GM12878 (cell line): Measurements from ENCODE around the gene EFHD1.

ENCODE experiments used
- CUX1 ChIP-seq: IDR thresholded peaks from 2 replicates; pipeline ENCODE4 v1.6.1; 2012; ENCODE audit warnings: improper control_type of control experiment, low read depth, low read length; ENCODE audit not compliant: insufficient replicate concordance
- E4F1 ChIP-seq: fragments of 450-650 bp; IDR thresholded peaks from 2 replicates; pipeline ENCODE4 v1.6.1; 2018; ENCODE audit warnings: borderline replicate concordance, mild to moderate bottlenecking; ENCODE audit not compliant: partially characterized antibody
- EZH2 ChIP-seq: IDR thresholded peaks from 2 replicates; pipeline ENCODE4 v1.6.1; 2012; ENCODE audit warnings: low read depth, mild to moderate bottlenecking, control low read depth, inconsistent platforms, low read length, borderline replicate concordance; ENCODE audit not compliant: control insufficient read depth
- NFXL1 ChIP-seq: fragments of 450-650 bp; IDR thresholded peaks from 2 replicates; pipeline ENCODE4 v1.6.1; 2017; ENCODE audit warnings: antibody characterized with exemption, mild to moderate bottlenecking, borderline replicate concordance
- NR2C2 ChIP-seq: IDR thresholded peaks from 2 replicates; pipeline ENCODE4 v1.6.1; 2011; ENCODE audit warnings: borderline replicate concordance, low read depth; ENCODE audit not compliant: control insufficient read depth, insufficient read length
- RFX5 ChIP-seq: IDR thresholded peaks from 2 replicates; pipeline ENCODE4 v1.6.1; 2011; ENCODE audit warnings: low read depth, low read length, improper control_type of control experiment
- SREBF1 ChIP-seq: IDR thresholded peaks from 2 replicates; pipeline ENCODE4 v1.6.1; 2012; ENCODE audit warnings: mild to moderate bottlenecking, low read length
- TF ChIP-seq, protein P1 (sequence below), 3 experiments: IDR thresholded peaks in 2 of 3; conservative IDR thresholded peaks in 1 of 3; 2 replicates each; pipeline ENCODE4 v1.5.1; 2011; ENCODE audit warnings: low read depth in 3 of 3, low read length in 3 of 3, mild to moderate bottlenecking in 3 of 3, control low read depth in 2 of 3, moderate library complexity in 2 of 3, inconsistent platforms in 1 of 3, mixed read lengths in 1 of 3; ENCODE audit not compliant: control insufficient read depth in 2 of 3, insufficient read depth in 1 of 3; ENCODE audit errors: extremely low read depth in 1 of 3
- TF ChIP-seq, protein P2 (sequence below): fragments of 450-650 bp; IDR thresholded peaks from 2 replicates; pipeline ENCODE4 v1.6.1; 2017; ENCODE audit warnings: mild to moderate bottlenecking, moderate library complexity

DNA sequence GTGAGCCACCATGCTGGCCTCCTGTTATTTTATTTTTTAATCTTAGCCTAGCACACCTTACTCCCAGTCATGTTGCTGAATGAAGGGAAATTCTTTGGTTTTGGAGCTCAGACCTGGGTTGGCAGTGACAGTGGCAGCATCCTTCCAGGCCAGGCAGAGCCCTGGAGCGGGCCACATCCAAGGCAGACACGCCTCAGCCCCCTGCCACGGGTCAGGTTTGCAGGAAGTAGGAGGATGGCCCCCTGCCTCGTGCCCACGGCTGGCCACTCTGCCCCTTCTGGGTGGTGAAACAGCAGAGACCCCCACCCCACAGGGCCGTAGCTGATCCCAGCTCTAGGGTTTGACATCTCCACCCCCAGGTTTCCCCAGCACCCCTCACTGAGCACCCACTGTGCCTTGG, 11.7 kb downstream of the EFHD1 start:
- TF ChIP-seq RFX5 (no peak), EZH2 (no peak), CUX1 (no peak), SREBF1 (no peak), NFXL1 (no peak), E4F1 (no peak), NR2C2 (no peak)
- TF ChIP-seq, protein P1, sequence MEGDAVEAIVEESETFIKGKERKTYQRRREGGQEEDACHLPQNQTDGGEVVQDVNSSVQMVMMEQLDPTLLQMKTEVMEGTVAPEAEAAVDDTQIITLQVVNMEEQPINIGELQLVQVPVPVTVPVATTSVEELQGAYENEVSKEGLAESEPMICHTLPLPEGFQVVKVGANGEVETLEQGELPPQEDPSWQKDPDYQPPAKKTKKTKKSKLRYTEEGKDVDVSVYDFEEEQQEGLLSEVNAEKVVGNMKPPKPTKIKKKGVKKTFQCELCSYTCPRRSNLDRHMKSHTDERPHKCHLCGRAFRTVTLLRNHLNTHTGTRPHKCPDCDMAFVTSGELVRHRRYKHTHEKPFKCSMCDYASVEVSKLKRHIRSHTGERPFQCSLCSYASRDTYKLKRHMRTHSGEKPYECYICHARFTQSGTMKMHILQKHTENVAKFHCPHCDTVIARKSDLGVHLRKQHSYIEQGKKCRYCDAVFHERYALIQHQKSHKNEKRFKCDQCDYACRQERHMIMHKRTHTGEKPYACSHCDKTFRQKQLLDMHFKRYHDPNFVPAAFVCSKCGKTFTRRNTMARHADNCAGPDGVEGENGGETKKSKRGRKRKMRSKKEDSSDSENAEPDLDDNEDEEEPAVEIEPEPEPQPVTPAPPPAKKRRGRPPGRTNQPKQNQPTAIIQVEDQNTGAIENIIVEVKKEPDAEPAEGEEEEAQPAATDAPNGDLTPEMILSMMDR (IDR thresholded peaks at IDR 0.05 in 2 of 3, conservative IDR thresholded peaks at IDR 0.05 in 1 of 3; ENCODE audit: control insufficient read depth in 2 of 3, extremely low read depth in 1 of 3, insufficient read depth in 1 of 3, low read depth in 3 of 3, low read length in 3 of 3), result no peak
- TF ChIP-seq, protein P2, sequence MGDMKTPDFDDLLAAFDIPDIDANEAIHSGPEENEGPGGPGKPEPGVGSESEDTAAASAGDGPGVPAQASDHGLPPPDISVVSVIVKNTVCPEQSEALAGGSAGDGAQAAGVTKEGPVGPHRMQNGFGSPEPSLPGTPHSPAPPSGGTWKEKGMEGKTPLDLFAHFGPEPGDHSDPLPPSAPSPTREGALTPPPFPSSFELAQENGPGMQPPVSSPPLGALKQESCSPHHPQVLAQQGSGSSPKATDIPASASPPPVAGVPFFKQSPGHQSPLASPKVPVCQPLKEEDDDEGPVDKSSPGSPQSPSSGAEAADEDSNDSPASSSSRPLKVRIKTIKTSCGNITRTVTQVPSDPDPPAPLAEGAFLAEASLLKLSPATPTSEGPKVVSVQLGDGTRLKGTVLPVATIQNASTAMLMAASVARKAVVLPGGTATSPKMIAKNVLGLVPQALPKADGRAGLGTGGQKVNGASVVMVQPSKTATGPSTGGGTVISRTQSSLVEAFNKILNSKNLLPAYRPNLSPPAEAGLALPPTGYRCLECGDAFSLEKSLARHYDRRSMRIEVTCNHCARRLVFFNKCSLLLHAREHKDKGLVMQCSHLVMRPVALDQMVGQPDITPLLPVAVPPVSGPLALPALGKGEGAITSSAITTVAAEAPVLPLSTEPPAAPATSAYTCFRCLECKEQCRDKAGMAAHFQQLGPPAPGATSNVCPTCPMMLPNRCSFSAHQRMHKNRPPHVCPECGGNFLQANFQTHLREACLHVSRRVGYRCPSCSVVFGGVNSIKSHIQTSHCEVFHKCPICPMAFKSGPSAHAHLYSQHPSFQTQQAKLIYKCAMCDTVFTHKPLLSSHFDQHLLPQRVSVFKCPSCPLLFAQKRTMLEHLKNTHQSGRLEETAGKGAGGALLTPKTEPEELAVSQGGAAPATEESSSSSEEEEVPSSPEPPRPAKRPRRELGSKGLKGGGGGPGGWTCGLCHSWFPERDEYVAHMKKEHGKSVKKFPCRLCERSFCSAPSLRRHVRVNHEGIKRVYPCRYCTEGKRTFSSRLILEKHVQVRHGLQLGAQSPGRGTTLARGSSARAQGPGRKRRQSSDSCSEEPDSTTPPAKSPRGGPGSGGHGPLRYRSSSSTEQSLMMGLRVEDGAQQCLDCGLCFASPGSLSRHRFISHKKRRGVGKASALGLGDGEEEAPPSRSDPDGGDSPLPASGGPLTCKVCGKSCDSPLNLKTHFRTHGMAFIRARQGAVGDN, result no peak
